Measurements from ENCODE around the gene HECTD4. TPM values are rescaled to one million over a fixed set of nuclear protein-coding genes. Genes with fewer than 3 reads are reported as not detected.
A peak's percentile ranks its signal among the peaks of the same experiment; 100 is the strongest.
"Not testable (repeated sequence)": the region's sequence is repeated elsewhere in the genome, so short reads cannot be mapped to it uniquely, and the experiment has no call there.

Gene HECTD4
- total and polyA plus RNA-seq, 12 donors, result 3.0 to 33.7 (median 23.9) TPM

GRCh38 chr12:112418273-112418607 is 36.0 kb upstream of the HECTD4 start:
- ATAC-seq (no peak), DNase-seq (no peak)
- no peaks in the 10 kb centered on the region for H3K9me3 ChIP-seq
- H3K4me3 ChIP-seq, result peak overlapping the region; percentile 73 to 100 (median 92)
- WGBS, 2 donors, result 3% methylated on average over 18 of the region's 18 CpGs
- H3K27me3 ChIP-seq, result no peaks in the 10 kb centered on the region
- no peaks in the 10 kb centered on the region for H3K36me3 ChIP-seq
- intact Hi-C loops (cut with DNase I), result no loop called here
- H3K27ac ChIP-seq, result peak overlapping the region; percentile 95 to 99 (median 98)
- H3K4me1 ChIP-seq, result peaks cover 0 to 49% (median 43%) of the 10 kb centered on the region in 9 donors
- TF ChIP-seq CTCF (IDR thresholded peaks at IDR 0.05), result no peak

GRCh38 chr12:112415457-112415856 is 33.2 kb upstream of the HECTD4 start:
- H3K36me3 ChIP-seq; H3K4me3 ChIP-seq; H3K27me3 ChIP-seq; DNase-seq; H3K9me3 ChIP-seq; ATAC-seq; intact Hi-C loops (cut with DNase I); H3K27ac ChIP-seq: not testable (repeated sequence)
- H3K4me1 ChIP-seq, result peaks cover 0 to 24% (median 17%) of the 10 kb centered on the region in 9 donors
- WGBS, 2 donors, result 89% methylated on average over 4 of the region's 4 CpGs

GRCh38 chr12:112413855-112414625 is 31.8 kb upstream of the HECTD4 start:
- DNase-seq (no peak), ATAC-seq (no peak)
- H3K27me3 ChIP-seq, result no peaks in the 10 kb centered on the region
- no peaks in the 10 kb centered on the region for H3K36me3 ChIP-seq
- no peak overlapping the region for H3K4me3 ChIP-seq
- H3K27ac ChIP-seq, result no peak overlapping the region
- no peaks in the 10 kb centered on the region for H3K9me3 ChIP-seq
- peaks cover 0 to 16% (median 7%) of the 10 kb centered on the region in 9 donors for H3K4me1 ChIP-seq
- whole genome bisulfite sequencing, 2 donors, result 36 to 38% methylated on average over 2 of the region's 2 CpGs
- intact Hi-C loops (cut with DNase I), result no loop called here
- no peak for TF ChIP-seq CTCF (IDR thresholded peaks at IDR 0.05)

DNA sequence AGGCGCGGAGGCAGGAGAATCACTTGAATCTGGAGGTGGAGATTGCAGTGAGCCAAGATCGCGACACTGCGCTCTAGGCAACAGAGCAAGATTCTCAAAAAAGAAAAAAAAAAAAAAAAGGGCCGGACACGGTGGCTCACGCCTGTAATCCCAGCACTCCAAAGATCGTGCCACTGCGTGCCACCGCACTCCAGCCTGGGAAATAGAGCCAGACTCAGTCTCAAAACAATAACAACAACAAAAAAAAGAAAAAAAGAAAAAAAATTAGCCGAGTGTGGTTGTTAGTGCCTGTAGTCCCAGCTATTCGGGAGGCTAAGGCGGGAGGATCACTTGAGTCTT is 27.6 kb upstream of the HECTD4 start:
- Histone ChIP-seq H3K27ac (peak overlapping the region in 4 of 10 donors; percentile 85 to 95 (median 90)), H3K36me3 (peaks cover 0 to 35% (median 33%) of the 10 kb centered on the region in 9 donors), H3K4me3 (peak overlapping the region in 3 of 10 donors; percentile 78 to 83 (median 83)), H3K4me1 (peaks cover 0 to 33% (median 20%) of the 10 kb centered on the region in 9 donors), H3K27me3 (no peaks in the 10 kb centered on the region), H3K9me3 (no peaks in the 10 kb centered on the region)
- no peak for TF ChIP-seq CTCF (IDR thresholded peaks at IDR 0.05)
- DNase-seq (no peak), ATAC-seq (peak in 4 of 8 donors; percentile 5 to 42 (median 10))
- intact Hi-C loops (cut with DNase I), result no loop called here
- 94 to 96% methylated on average over 14 of the region's 14 CpGs for WGBS, 2 donors

All from heart right ventricle (tissue), 16 donors.